HG02852 (cell line): ENCODE results near the gene BHLHE40.
A peak's percentile ranks its signal among the peaks of the same experiment; 100 is the strongest.

Experiments
- ATAC-seq: cut with Tn5 transposase; IDR thresholded peaks from one replicate; pipeline ENCODE4 v1.9.1; 2021; ENCODE audit warnings: mild to moderate bottlenecking, moderate library complexity; ENCODE audit not compliant: unreplicated experiment

The BHLHE40 gene

GRCh38 chr3:4996771-4997291 lies 17.6 kb downstream of the BHLHE40 start:
- ATAC-seq = no peak

GRCh38 chr3:4997946-4998345 lies 18.7 kb downstream of the BHLHE40 start:
- no peak for ATAC-seq

- no peak for ATAC-seq
Observed at GRCh38 chr3:4999531-5000184, 20.4 kb downstream of the BHLHE40 start.

GRCh38 chr3:5001135-5001534 lies 21.9 kb downstream of the BHLHE40 start:
- no peak for ATAC-seq

- ATAC-seq = no peak
Observed at GRCh38 chr3:5001805-5002173, 22.6 kb downstream of the BHLHE40 start.

- ATAC-seq = no peak
Observed at GRCh38 chr3:5002174-5002870, 23.1 kb downstream of the BHLHE40 start.

GRCh38 chr3:5002871-5003247 lies 23.6 kb downstream of the BHLHE40 start:
- ATAC-seq = no peak

GRCh38 chr3:5004319-5005152 lies 25.3 kb downstream of the BHLHE40 start:
- ATAC-seq = no peak

GRCh38 chr3:5005367-5005766 lies 26.1 kb downstream of the BHLHE40 start:
- no peak for ATAC-seq

GRCh38 chr3:5006755-5007202 lies 27.5 kb downstream of the BHLHE40 start:
- ATAC-seq = peak; percentile 67

GRCh38 chr3:5007873-5008272 lies 28.6 kb downstream of the BHLHE40 start:
- ATAC-seq = peak; percentile 22

GRCh38 chr3:5009506-5010109 lies 30.4 kb downstream of the BHLHE40 start:
- no peak for ATAC-seq

GRCh38 chr3:5010140-5010539 lies 30.9 kb downstream of the BHLHE40 start:
- ATAC-seq = no peak

GRCh38 chr3:5010706-5011554 lies 31.7 kb downstream of the BHLHE40 start:
- ATAC-seq = no peak

GRCh38 chr3:5011555-5012256 lies 32.5 kb downstream of the BHLHE40 start:
- peak; percentile 53 for ATAC-seq

- no peak for ATAC-seq
Observed at GRCh38 chr3:5012367-5012766, 33.1 kb downstream of the BHLHE40 start.

- ATAC-seq = no peak
Observed at GRCh38 chr3:5013021-5013906, 34.0 kb downstream of the BHLHE40 start.

GRCh38 chr3:5014391-5014790 lies 35.2 kb downstream of the BHLHE40 start:
- no peak for ATAC-seq

GRCh38 chr3:5015056-5015455 lies 35.8 kb downstream of the BHLHE40 start:
- ATAC-seq = no peak
